Measurements from ENCODE around the gene MEN1.
"Not testable (repeated sequence)": the region's sequence is repeated elsewhere in the genome, so short reads cannot be mapped to it uniquely, and the experiment has no call there.

Gene MEN1

GRCh38 chr11:64845776-64846129 lies 35.4 kb upstream of the MEN1 start:
- DNase-seq: not testable (repeated sequence)

DNA sequence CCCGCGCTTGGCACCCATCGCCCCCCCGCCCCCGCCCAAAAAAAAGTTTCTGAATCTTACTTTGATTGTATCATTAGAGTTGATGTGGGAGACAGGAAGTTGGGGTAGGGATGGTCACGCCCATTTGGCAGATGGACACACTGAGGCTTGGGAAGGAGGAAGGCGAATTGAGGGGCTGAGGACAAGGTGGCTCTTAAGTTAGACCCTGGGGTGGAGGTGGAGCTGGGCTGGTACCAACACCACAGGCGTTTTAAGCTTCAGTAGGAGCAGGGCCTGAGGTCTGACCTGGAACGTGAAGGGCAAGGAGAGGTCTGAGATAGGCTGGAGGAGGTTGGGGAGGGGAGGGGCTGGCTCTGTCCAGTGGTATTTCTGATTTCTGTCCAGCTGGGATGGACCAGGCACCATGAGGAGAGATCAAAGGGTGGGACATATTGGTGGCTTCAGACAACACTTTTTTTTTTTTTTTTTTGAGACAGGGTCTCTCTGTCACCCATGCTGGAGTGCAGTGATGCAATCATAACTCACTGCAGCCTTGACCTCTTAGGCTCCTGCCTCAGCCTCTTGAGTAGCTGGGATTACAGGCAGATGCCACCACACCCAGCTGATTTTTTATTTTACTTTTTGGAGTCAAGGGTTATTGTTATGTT lies 34.9 kb upstream of the MEN1 start:
- no peak for DNase-seq

DNA sequence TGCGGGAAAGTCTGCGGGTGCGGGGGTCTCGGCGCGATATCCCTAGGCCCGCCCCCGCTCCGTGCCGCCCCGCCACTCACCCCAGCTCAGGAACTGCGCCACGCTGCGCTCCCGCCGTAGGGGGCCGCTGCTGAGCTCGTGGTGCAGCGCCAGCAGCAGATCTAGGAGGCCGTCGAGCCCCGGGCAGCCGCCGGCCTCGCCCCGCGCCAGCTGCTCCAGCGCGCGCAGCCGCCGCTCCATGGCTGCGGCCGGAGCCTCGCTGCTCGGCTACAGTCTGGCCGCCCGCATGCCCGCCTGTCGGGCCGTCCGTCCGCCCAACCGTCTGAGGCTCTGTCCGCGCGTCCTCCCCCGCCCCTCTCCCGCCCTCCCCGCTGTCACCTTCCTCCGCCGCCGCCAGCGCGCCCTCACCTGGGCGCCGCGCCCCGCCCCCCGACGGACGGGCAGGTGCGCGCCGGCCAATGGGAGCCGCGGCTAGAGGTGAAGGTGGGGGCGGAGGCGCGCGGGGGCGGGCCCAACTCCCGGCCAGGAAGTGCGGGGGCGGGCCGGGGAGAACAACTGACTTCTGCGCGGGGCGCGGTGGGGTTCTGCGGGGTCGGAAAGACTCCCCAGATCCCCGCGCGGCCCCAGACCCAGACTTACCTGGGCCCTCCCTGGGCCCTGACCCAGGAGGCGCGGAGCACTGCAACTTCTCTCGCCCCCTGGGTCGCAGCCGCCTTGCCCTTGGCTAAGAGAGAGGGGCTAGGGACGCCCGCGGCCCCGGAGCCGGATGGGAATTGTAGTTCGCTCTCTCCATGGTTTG lies 34.2 kb upstream of the MEN1 start, which contains the start of gene CDC42BPG:
Gene CDC42BPG, minus strand, starts transcription at position 324 of the 799 bp plus-strand sequence. Its CDS starts 84 bp downstream, at position 240.
- DNase-seq: peak; percentile 71

GRCh38 chr11:64843686-64844329 lies 33.5 kb upstream of the MEN1 start:
- DNase-seq: no peak

- no peak for DNase-seq
These were observed 32.7 kb upstream of the MEN1 start for GRCh38 chr11:64842851-64843685.

- no peak for DNase-seq
These were observed 32.0 kb upstream of the MEN1 start for GRCh38 chr11:64842366-64842759.

- DNase-seq: no peak
These were observed 31.4 kb upstream of the MEN1 start for GRCh38 chr11:64841592-64842365.

DNA sequence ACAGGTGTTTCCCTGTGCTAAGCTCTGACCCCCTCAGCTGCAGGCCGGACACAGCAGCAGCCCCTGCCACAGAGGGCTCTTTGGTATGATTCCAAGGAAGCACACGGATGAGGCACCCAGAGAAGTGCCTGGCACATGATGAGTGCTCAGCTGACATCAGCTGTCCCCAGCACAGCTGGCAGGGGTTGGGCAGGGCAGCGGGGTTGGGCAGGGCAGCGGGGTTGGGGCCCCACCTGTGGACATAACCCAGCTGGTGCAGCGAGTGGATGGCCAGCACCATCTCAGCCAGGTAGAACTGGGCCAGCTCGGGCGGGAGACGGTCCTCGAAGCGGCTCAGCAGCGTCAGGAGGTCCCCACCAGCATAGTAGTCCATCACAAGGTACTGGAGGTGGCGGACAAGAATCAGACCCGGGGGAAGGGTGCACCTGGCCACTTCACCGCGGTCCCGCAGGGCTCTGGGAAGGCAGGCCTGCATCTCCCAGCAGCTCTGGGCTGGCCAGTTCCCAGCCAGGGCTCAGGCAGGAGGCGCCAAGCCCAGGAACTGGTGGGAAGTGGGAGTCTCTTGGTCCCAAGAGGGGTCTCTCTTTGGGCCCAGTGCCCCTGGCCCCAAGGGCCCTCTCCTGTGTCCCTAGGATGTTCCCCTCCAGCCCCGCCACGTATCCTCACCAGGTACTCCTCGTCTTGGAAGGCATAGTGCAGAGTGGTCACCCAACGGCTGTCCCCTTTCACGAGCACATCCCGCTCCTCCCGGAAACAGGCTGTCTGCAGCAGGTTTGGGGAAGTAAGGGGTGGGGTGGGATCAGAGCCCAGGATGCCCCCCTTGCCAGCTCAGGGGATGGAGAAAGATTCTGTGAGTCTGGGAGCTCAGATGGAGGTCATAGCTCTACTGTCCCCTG lies 29.8 kb upstream of the MEN1 start:
- DNase-seq: no peak

- DNase-seq: no peak
These were observed 29.0 kb upstream of the MEN1 start for GRCh38 chr11:64839335-64839734.

DNA sequence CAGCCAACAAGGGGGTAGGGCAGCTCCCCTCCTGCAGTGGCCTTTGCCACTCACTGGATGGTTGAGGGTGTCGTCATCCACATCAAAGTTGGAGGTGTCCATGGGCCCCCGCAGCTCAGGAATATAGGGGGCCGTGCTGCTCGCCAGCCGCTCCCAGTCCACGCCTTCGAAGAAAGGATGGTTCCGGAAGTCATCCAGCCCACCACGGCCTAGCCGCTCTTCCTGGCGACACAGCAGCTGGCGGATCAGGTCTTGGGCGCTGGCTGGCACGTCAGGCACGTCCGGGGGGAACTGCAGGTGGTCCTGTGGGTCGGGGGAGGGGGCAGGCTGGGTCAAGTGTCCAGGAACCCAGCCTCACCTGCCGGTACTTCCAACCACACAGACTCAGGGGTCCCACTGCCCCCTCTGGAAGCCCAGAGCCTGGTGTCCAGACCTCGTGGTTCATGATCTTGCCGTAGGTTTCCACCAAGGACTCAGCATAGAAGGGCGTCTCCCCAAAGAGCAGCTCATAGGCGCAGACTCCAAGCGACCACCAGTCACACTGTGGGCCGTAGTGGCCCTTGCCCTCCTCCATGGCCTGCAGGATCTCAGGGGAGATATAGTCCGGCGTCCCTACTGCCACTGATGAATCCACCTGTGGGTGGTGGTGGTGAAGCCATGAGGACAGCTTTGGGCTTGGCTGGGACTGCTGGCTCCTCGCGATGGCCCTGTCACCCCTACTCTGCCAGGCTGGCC lies 28.4 kb upstream of the MEN1 start:
- DNase-seq: no peak

GRCh38 chr11:64837887-64838351 lies 27.6 kb upstream of the MEN1 start:
- no peak for DNase-seq

DNA sequence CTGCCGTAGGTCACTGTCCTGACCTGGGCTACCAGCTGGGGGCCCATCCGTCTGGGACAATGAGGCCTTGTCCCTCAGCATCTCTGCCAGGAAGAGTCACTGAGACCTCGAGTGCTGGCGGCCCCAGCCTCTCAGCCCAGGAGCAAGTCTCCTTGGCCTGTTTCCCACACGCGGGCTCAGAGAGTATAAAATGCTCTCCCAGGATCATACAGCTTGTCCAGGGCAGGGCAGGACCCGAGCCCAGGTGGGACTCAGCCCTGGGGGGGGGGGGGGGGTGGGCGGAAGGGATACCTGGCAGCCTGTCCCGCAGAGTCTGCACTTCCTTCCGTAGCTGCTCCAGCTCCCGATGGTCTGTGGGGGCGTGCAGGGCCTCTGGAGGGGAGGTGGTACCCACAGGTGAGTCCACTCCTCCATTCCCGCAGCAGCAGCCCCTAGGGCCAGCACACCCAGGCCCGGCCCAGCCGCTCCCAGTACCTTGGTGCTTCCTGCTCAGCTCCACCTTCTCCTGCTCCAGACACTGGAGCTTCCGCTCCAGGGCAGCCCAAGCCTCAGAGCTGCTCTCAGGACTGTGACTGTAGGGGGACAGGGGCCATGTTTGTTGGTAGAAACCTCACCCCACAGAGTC lies 26.2 kb upstream of the MEN1 start:
- DNase-seq: no peak

GRCh38 chr11:64835616-64836447 lies 25.5 kb upstream of the MEN1 start:
- DNase-seq: no peak

GRCh38 chr11:64834723-64835615 lies 24.6 kb upstream of the MEN1 start:
- DNase-seq: no peak

- no peak for DNase-seq
These were observed 23.8 kb upstream of the MEN1 start for GRCh38 chr11:64834031-64834722.

- no peak for DNase-seq
These were observed 23.2 kb upstream of the MEN1 start for GRCh38 chr11:64833509-64833908.

DNA sequence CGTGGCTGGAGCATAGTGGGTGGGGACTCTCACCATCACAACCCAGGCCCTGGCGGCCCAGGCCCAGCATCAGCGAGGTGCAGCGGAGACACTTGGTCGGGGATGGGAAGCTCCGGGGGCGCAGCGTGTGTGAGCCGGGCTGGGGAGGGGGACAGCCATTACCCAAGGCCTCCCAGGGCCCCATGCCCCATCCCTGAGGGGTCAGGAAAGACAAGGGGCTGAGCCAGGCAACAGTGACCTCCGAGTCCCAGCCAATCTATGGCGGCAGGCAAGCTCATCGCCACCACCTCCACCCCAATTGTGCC lies 22.8 kb upstream of the MEN1 start:
- DNase-seq: no peak
